GM21825 (cell line): ENCODE data around the gene CNTNAP2.

Experiments used
- ATAC-seq: cut with Tn5 transposase; IDR thresholded peaks from one replicate; pipeline ENCODE4 v1.9.1; 2021; ENCODE audit warnings: mild to moderate bottlenecking, moderate library complexity; ENCODE audit not compliant: unreplicated experiment

The CNTNAP2 gene

GRCh38 chr7:146961617-146962016 is 845.0 kb downstream of the CNTNAP2 start:
- no peak for ATAC-seq

GRCh38 chr7:146966274-146966673 is 849.7 kb downstream of the CNTNAP2 start:
- ATAC-seq = no peak

- ATAC-seq = no peak
Measured at GRCh38 chr7:146982482-146982881, 865.9 kb downstream of the CNTNAP2 start.

DNA sequence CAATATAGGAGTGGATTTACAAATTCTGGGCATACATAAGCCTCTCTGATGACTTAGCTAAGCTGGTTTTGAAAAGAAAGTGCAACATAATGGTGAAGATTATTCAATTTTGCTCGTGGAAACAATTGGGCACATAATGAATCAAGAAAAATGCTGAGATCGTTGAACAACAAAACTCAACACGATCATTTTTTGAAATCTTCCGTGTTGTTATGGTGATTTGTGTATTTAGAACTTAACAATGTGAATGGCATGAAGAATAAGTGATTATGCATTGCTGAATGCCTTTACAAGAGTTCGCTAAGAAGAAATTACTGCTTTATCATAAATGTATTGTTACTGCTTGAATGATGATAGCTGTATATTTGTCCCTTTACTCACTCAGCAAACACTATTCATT is 875.0 kb downstream of the CNTNAP2 start:
- no peak for ATAC-seq

DNA sequence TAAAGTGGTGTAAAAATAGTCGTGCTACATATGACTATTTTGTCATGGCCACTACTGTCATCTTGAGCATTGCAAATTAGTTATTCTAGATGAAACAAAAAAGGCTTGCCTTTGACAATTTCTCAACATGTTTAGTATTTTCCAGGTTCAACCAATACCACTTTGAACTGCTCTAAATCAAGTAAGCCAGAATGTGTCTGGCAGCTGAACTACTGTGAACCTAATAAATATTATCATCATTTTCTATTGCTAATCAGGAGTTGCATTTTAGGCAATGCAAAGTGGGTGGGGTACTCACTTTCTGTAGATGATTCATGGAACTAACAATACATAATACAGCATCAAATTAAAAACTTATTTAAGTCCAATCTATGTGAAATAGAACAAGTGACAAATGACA is 877.2 kb downstream of the CNTNAP2 start:
- ATAC-seq = no peak

- no peak for ATAC-seq
Measured at GRCh38 chr7:147008530-147008929, 891.9 kb downstream of the CNTNAP2 start.

GRCh38 chr7:147012666-147013065 is 896.1 kb downstream of the CNTNAP2 start:
- ATAC-seq = no peak

- ATAC-seq = no peak
Measured at GRCh38 chr7:147013825-147014224, 897.2 kb downstream of the CNTNAP2 start.

GRCh38 chr7:147014286-147014955 is 897.8 kb downstream of the CNTNAP2 start:
- no peak for ATAC-seq

GRCh38 chr7:147015999-147016398 is 899.4 kb downstream of the CNTNAP2 start:
- ATAC-seq = no peak

DNA sequence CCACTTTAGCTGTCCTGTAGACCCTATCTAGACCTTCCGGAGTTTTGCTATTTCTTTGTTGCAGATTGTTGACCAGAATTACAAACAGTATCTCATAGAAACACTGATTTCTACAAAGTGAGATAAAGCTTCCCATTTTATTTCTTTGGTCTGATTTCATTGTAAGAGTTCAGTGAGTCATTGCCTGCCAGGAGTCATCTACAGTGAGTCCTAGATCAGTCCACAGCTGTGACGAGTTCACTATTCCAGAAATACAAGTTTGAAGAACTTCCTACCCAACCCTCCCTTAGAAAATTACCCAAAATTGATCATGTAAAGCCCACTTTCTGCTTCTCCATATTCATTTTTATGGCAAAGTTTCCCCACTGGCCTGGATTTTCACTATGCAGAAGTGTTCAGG is 905.5 kb downstream of the CNTNAP2 start:
- no peak for ATAC-seq

DNA sequence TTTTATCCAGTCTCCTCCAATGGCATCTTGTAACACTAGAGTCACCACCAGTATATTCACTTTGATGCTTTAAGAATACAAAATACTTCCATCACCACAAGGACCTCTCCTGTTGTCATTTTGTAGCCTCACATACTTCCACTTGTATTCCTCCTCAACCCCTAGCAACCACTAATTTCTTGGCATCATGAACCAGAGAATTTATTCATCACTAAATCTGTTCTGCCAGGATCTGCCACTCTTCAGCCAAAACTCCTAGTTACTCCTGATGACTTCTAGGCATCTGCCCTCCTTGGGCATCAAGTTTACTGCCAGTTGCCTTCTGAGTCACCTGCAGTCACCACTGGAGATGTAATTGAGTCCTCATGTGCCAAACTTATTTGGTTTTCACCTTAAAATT is 906.8 kb downstream of the CNTNAP2 start:
- ATAC-seq = no peak

- ATAC-seq = no peak
Measured at GRCh38 chr7:147029953-147030352, 913.4 kb downstream of the CNTNAP2 start.

- ATAC-seq = no peak
Measured at GRCh38 chr7:147033641-147034040, 917.0 kb downstream of the CNTNAP2 start.

DNA sequence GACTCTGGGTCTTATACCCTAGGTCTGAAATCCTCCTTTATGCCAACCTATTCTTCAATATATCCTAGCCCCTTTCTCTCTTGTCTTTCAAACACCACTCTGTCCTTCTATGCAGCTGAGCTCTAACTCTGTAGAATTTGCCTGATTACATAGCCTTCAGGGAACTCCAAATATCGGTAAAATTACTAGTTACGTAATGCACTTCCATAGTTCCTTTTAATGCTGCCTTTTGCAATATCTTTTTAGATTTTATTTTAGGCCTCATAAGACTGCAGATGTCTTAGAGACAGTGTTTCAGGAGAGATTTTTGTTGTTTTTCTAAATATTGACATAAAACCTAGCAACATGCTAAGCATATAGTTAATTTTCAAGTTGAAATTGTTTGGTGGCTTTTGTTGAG is 924.8 kb downstream of the CNTNAP2 start:
- no peak for ATAC-seq

- ATAC-seq = no peak
Measured at GRCh38 chr7:147044941-147045340, 928.3 kb downstream of the CNTNAP2 start.

GRCh38 chr7:147047696-147048095 is 931.1 kb downstream of the CNTNAP2 start:
- no peak for ATAC-seq

DNA sequence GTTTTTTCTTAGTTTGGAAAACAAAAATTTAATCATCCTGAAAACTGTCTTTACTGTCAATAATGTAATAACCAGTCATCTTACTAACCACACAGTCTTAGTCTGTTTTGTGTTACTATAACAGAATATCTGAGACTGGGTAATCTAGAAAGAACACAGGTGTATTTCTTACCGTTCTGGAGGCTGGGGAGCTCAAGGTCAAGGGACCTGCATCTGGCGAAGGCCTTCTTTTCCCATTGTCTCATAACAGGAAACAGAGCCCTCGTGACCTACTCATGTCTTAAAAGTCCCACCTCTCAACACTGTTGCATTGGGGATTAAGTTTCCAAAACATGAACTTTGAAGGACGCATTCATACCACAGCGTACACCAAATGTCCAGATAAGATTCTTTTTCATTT is 932.3 kb downstream of the CNTNAP2 start:
- no peak for ATAC-seq

DNA sequence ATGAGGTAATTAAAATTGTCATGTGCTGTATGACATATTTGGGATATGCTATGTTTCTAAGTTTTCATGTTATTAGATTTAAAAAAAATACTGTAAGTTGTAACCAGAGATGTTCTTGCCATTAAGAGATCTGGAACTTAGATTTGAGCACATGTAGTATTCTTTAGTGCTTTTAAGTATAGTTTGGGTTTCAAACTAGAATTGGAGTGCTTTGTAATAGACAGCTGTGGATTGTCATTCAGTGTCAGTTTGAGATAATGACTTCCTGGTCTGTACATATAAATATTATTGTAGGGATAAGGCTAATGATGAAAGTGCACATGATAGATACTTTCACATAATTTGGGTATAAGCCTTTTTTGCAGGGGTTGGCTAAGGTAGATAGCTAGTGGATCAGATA is 936.2 kb downstream of the CNTNAP2 start:
- no peak for ATAC-seq

- ATAC-seq = no peak
Measured at GRCh38 chr7:147053746-147054145, 937.1 kb downstream of the CNTNAP2 start.

GRCh38 chr7:147060070-147060469 is 943.5 kb downstream of the CNTNAP2 start:
- no peak for ATAC-seq

DNA sequence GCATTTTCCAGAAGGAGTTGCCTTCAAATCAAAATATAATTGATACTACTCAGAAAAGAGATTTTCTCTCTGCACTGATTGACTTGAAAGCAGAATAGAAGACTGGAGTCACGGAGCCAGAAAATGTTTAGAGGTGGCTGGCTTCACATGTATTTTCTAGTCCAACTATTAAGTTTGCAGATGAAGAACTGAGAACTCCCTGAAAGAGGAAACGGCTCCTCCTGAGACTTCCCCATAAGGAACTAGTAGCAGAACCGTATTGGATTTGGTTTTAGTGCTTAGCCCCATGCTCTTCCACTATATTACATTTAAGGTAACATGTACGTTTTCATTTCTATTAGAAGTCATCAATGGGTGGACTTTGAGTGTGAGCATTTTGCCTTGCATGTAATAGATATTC is 946.3 kb downstream of the CNTNAP2 start:
- no peak for ATAC-seq

- ATAC-seq = no peak
Measured at GRCh38 chr7:147068842-147069241, 952.2 kb downstream of the CNTNAP2 start.
